ENCODE results near the gene PRSS21.

The PRSS21 gene

DNA sequence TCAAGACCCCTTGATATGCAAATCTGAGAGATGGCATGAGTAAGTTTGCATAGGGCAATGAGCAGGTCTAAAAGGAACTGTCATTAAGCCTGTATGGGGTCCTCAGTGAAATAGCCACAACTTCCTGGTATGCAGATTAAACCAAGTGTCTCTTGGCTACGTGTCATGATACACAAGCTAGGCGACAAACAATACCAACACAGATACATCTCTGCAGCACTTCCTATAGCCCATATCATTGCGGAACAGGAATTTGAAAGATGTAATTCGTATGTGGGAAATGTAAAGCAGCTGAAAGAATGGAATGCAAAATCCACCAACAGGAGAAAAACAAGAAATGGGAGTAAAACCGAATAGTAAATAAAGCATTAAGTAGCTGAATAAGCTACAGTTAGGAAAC lies 28.1 kb downstream of the PRSS21 start:
- no peak for DNase-seq (ENCODE audit: low read depth)

DNA sequence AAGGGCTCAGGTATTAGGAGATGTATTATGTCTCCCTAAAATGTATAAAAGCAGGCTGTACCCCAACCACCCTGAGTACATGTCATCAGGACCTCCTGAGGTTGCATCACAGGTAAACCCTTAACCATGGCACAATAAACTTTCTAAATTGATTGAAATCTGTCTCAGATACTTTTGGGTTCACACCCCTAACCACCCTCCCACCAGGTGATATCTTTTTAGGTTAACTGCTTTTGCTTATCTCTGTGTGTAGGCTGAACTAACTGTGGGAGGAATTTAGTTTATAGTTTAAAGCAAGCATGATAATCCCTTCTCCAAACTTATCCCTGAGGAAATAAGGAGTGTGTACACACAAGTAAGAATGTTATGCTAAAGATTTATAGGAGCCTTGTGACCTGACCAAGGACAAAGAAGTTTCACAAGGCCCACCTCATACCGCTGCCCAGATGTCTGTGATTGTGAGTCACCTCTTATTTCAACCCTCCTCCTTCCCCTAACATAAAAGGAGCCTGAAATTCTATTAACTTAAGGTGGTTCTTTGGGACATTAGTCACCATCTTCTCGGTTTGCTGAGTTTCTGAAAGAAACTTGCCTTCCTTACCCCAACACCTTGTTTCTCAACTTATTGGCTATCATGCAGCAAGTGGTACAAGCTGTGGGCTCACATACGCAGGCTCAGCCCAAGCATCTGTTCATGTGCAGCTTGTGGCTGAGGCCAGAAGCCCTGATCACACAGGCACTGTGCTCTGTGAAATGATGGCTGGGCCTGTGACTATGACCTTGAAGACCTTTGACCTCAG lies 29.7 kb downstream of the PRSS21 start:
- peak; percentile 54 for DNase-seq (ENCODE audit: low read depth)

DNA sequence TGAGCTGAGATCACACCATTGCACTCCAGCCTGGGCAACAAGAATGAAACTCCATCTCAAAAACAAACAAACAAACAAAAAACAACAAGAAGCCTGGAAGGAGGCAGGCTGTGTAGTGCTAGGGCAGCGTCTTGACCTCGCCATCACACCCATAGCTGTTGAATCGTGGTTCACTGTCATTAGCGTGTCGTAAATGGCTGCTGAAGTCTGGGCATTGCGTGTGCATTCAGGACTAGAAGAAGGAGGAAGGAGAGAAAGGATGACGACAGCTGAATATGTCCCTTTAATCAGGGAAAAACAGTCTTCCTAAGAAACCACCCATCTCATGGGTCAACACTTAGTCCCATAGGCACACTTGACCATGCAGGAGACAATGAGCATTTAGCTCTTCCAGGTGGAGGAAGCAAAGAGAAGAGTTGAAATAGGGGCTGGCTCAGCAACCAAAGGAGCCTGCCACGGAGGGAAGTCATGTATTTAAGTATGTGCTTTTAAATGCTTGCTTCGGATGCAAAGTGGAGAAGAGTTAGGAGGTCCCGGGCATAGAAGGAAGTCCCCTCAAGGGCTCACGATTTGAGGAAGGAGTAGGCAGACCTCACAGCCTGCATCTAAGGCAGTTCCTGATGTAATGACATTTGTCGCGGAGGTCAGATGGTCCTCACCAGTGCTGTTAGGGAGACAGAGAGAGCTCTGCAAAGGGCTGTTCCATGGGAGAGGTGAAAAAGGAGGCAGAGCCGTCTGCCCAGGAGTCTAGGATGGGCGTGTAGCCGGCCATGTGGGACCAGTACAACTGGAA lies 32.1 kb downstream of the PRSS21 start:
- DNase-seq (ENCODE audit: low read depth): no peak

DNA sequence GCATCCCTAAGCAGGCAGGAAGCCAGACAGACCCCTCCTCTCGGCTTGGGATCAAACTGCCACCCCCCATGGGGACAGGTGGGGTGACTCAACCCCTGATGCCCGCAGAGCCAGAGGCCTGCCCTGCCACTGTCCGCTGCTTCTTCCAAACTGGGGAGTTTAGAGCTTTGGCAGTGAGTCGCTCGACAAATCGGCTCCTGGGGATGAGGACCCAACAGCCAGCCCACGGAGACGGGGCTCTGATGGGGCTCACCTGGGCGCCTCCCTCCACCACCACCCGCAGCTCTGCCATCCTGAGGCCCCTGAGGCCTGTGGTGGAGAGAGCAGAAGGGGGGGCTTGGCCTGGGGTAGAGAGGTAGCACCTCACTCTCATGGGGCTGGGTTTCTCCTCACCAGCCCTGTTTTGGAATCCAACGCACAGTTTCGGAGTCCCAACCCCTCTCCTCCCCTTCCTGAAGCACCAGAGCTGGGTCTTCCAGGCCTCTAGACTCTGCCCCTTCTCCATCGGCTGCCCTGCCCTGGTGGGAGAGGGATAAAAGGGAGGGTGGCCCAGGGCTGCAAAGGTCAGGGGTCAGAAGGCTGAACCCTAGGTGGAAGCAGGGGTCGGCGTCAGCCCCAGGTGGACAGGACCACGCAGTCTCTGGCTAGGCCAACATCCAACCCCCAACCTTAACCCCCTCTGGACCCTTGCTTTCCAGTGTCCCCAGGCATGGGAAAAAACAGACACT lies 35.1 kb downstream of the PRSS21 start:
- no peak for DNase-seq (ENCODE audit: low read depth)

DNA sequence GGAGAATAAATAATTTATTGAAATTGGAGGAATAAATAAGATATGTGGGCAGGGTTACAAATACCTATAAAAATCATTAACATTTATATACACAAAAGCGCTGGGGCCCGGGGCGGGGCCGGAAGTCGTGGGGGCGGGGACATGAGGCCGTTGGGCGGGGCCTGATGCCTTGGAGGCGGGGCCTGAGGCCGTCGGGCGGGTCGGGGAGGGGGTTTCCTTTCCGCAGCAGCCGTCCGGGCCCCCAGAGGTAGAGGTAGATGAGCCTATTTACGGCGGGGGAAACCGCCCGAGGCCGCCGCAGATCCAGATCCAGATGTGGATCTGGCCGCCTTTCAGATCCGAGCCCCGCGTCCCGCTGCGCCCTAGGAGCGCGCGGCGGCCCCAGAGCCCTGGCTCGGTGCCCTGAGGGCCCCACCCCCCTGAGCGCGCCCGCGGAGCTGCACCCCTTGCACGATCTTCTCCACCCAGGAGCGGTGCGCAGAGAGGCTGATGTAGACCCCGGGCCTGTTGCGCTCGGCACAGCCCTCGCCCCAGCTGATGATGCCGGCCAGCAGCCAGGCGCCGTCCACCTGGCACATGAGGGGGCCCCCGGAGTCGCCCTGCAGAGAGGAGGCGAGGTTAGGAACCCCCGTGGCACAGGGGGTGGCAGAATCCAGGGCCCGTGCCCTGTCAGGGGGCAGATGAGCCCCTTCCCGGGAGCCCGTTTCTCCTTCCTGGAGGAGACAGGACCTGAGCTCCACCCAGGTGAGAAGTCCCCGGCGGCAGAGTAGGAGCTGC lies 35.9 kb downstream of the PRSS21 start:
- DNase-seq (ENCODE audit: low read depth): no peak

DNA sequence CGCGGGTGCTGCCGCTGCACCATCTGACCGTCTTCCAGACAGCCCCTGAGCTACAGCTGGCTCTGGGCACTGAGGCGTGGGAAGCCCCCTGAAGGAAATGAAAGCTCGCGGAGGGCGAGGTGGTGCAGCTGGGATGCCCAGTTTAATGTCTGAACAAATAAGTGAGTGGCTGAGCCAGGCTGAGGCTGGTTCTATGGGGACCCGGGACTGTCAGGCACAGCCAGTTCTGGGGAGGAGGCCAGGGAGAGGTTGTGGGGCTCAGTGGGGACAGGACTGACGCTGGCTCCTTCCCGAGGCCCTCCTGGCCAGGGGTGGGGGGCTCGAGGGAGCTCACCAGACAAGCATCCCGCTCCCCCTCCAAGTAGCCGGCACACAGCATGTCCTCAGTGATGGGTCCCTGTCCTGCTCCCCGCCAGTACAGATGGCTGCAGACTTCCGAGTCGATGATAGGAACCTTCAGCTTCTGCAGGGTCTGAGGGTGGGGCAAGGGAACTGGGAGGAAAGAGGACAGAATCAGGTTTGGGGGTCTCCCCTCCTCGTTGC lies 36.6 kb downstream of the PRSS21 start:
- no peak for DNase-seq (ENCODE audit: low read depth)

DNA sequence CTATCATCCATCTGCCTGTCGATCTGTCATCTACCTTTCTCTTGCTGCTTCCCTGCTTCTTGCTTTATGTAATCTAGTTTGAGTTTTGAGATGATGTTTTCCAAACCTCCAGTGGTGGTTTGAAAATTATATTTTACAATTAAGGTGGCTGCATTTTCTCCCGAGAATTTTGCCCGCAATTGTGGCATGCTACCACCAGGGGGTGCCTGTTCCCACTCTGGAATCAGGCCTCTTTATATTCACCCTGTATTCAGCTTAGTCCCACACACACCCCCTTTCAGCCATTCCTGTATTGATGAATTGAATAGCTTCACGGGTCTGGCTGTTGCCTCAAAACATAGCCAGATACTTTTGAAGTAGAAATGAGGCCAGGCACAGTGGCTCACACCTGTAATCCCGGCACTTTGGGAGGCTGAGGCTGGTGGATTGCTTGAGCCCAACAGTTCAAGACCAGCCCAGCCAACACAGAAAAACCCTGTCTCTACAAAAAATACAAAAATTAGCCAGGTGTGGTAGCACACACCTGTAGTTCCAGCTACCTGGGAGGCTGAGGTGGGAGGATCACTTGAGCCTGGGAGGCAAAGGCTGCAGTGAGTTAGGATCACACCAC lies 37.8 kb downstream of the PRSS21 start:
- DNase-seq (ENCODE audit: low read depth): no peak

DNA sequence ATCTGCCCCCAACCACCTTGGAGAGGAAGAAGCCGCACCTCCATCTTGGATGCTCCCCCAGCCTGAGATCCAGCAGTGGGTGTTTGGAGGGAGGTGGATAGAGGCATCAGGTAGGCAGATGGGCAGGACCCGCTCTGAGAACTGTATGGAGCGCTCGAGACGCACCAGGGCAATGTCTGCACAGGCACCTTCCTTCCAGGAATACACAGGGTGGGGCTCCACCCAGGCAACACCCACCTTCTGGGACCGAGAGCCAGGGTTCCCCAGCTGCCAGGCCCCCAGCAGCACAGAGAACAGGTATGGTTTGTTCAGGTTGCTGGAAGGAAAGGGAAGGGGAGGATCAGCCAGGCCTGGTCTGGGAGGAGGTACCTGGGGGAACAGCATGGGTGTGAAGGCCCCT lies 38.5 kb downstream of the PRSS21 start:
- DNase-seq (ENCODE audit: low read depth): no peak

DNA sequence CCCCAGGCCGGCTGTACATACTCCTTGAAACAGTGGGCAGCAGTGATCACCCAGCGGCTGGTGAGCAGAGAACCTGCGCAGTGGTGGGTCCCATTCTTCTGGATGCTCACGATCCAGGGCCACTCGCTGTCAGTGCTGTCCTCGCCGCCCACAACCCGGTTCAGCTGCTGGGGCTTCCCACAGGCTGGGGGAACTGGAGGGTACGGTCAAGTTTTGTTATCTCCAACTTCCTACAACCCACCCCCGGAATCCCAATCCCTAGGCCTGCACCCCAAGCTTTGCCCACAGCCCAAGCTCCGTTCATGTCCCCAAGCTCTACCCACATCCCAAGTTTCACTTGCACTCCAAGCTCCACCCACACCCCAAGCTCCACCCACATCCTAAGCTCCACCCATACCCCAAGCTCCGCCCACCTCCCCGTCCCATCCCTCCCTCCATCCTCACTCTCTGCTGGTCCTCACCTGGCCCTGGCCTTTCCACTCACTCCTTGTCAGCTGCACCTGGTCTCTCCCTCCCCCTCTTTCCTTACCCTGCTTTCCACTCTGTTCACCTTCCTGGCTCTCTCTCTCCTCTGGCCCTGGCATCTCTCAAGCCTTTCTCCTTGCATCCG lies 39.1 kb downstream of the PRSS21 start:
- DNase-seq (ENCODE audit: low read depth): no peak

DNA sequence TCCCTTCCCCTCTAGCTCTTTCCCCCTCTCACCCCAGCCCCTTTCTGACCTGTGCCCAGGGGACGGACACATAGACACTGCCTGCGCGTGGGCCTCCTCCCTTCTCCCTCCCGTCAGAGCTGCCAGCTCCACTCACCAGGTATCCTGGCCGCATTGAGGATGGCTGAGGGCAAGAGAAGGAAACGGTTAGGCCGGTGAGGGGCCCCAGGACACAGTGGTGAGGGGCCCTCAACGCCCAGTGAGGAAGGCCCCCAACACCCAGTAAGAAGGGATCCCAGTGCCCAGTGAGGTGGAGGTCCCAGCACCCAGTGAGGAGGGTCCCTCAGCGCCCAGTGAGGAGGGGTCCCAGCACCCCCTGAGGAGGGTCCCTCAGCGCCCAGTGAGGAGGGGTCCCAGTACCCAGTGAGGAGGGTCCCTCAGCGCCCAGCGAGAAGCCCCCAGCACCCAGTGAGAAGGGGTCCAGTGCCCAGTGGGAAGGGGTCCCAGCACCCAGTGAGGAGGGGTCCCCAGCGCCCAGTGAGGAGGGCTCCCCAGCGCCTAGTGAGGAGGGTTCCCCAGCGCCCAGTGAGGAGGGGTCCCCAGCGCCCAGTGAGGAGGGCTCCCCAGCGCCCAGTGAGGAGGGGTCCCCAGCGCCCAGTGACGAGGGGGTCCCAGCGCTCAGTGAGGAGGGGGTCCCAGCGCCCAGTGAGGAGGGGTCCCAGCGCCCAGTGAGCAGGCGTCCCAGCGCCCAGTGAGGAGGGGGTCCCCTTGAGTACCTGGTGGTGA lies 39.8 kb downstream of the PRSS21 start:
- DNase-seq (ENCODE audit: low read depth): no peak

DNA sequence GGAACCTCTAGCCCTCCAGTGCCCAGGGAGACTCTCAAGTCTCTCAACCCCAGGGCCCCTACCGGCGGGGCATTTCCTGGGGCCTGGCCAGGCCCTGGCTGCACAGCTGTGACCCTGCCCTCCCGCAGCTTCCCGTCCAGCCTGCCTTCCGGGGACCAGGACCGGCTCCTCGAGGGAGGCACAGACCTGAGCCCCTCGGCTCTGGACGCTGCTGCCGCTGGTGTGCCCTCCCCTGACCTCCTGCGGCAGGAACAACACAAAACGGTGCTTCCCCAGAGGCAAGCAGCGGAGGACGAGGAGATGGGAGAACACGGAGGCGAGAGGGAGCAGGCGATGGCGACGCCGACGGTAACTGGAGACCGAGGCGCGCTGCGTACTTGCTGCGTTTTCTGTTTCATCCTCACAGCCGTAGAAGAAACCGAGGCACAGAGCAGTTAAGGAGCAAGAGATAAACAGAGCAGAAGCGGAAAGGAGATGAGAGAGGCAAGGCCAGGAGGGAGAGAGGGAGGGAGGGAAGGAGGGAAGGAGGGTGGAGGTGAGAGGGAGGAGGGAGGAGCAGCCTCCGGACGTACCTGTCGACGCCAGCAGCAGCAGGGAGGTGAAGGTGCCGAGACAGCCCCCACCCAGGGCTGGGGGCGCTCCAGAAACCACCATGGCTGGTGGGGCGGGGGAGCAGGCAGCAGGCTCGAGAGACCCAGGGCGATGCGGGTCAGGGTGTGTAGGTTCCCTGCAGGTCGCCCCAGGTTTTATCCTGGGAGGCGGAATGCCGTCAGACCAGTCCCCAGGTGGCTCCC lies 40.6 kb downstream of the PRSS21 start, which contains the start of gene PRSS22:
PRSS22 (minus strand) TSS at position 720 of the 794 bp plus-strand sequence; CDS start at position 654, 66 bp downstream.
- no peak for DNase-seq (ENCODE audit: low read depth)

DNA sequence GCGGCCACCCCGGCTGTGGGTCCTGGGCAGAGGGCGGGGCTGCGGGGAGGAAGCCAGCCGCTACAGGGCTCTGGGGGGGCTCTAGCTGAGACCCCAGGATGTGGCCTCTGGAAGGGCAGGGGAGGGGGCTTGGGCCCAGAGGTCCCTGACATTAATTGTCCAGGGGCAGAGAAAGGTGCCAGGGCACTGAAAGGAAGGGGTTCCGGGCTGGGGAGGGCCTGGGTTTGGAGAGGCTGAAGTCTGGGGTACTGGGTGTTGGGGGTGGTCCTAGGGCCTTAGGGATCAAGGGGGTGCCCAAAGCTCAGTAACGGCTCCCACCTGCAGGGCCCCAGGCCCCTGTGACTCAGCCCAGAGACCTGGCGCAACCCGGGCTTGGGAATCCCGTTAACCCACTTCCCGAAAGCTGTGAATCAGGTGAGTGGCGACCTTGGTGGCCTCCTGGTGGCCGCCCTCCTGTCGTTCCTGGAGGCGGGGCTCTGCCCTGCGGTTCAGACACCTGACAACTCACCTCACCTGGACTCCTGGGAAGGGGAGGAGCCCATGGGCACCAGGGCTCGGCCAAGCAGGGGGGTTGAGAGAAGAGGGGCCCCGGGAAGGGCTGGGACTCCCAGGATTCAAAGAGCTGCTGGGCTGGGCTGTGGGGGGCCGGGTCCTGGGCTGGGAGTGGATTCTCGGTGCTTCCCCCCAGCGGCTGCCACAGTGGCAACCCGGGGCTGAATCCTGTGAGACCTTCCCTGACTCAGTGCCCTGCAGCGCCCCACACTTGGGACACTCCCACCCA lies 41.4 kb downstream of the PRSS21 start:
- no peak for DNase-seq (ENCODE audit: low read depth)

DNA sequence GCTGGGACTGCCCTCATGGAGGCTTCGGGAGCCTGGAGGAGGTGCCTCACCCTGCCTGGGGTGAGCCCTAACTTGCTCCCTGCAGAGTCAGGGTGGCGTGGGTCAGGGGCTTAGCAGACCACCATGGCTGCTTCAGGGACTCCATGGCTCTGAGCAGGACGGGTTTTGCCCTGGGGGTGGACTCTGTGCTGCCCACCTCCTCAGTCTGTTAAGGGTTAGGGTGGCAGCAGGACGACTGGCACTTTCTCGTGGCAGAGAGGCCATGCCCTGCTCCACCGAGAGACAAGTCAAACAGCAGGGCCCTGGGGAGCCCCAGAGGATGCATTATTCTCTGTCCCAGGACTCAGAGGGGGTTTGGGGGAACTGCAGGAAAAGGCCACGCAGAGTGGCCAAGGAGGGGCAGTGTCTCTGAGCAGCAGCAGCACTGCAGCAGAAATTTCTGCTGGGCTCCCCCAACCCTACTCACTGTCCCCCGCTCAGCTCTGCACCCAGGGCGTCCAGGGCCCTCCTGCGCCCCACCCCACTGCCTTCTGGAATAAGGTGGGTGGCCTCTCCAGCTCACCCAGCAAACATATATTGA lies 42.7 kb downstream of the PRSS21 start:
- DNase-seq (ENCODE audit: low read depth): no peak

DNA sequence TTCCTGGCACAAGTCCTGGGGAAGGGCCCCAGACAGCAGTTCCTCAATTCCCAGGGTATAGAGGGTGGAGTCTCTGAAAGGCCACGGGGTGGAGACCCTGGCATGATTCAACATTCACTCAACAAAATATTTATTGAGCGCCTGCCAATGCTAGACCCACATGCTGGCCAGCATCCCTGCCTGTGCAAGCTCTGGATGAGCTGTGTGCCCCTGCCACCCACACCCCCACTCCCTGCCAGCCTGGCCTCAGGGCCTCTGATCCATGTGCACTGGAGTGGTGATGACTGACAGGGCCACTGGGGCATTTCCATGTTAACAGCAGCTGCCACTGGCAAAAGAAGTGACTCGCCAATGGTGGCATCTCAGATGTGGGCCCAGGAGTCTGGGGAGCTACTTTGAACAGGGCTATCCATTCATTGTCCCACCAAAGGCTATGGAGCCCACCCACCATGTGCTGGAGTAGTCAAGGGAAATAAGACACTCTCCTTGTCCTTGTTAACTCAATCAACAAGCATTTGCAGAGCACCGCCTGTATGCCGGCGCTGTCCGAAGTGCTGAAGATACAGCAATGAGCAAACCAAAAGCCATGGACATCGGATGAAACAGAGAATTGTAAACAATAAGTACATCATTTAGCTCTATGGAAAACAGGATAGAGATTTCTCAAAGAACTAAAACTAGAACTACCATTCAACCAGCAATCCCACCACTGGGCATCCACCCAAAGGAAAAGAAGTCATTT lies 44.0 kb downstream of the PRSS21 start:
- DNase-seq (ENCODE audit: low read depth): no peak

DNA sequence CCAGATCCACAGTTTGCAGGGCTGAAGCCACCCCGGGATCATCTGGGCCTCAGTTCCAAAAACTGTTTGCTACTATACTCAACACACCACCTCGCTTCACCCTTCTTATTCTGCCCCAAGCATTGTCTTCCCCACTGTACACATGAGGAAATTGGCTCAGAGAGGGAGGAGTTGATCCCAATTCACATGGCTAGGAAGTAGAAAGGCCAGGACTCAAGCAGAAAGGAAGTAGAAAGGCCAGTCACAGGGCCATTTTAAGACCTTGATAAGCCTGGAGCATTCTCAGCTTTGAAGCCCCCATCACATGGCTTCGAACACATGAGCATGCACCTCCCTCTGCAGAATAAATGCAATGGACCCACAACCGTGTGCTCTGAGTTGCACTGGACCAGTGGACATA lies 48.6 kb downstream of the PRSS21 start:
- DNase-seq (ENCODE audit: low read depth): no peak

DNA sequence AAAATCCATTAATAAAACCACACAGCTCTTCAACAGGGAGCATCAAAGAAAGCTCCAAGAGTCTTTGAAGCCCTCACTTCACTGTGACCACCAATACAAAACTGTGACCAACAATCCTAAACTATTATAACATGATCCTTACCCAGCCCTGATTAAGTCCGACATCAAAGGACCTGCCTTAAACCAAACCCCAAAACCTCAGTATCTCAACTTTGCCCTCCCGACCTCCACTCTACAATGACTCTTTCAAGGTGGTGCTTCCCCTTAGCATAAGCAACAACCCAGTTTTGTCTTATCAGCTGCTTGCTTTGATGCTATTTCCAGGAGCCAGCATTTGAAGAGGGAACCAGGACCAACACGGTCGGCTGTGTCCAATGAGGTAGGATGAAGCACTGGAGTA lies 49.4 kb downstream of the PRSS21 start:
- no peak for DNase-seq (ENCODE audit: low read depth)

DNA sequence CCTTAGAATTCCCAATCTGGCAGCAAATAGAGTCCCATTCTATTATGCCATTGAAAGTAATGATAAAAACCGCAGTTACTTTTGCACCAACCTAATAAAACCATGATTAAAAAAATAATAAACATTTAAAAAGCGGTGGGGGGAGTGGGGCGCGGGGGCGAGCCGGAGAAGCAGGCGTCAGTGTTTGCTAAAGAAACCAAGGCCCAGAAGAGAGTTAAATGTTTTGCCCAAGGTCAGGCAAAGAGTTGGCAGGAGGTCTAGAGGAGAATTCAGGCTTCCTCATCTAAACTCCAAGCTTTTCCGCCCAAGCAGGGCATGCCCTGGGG lies 50.6 kb downstream of the PRSS21 start:
- no peak for DNase-seq (ENCODE audit: low read depth)
